GM20000 (cell line): ENCODE results near the gene WSB1.
A peak's percentile ranks its signal among the peaks of the same experiment; 100 is the strongest.

Source experiments
- DNase-seq: peaks from one replicate; pipeline ENCODE4 v3.0.0; 2012; ENCODE audit warnings: low spot score
- TF ChIP-seq, protein P1 (sequence below): IDR thresholded peaks from 2 replicates; pipeline ENCODE4 v1.5.1; 2012; ENCODE audit warnings: mild to moderate bottlenecking, control low read depth; ENCODE audit errors: extremely low read depth, missing control alignments

The WSB1 gene

DNA sequence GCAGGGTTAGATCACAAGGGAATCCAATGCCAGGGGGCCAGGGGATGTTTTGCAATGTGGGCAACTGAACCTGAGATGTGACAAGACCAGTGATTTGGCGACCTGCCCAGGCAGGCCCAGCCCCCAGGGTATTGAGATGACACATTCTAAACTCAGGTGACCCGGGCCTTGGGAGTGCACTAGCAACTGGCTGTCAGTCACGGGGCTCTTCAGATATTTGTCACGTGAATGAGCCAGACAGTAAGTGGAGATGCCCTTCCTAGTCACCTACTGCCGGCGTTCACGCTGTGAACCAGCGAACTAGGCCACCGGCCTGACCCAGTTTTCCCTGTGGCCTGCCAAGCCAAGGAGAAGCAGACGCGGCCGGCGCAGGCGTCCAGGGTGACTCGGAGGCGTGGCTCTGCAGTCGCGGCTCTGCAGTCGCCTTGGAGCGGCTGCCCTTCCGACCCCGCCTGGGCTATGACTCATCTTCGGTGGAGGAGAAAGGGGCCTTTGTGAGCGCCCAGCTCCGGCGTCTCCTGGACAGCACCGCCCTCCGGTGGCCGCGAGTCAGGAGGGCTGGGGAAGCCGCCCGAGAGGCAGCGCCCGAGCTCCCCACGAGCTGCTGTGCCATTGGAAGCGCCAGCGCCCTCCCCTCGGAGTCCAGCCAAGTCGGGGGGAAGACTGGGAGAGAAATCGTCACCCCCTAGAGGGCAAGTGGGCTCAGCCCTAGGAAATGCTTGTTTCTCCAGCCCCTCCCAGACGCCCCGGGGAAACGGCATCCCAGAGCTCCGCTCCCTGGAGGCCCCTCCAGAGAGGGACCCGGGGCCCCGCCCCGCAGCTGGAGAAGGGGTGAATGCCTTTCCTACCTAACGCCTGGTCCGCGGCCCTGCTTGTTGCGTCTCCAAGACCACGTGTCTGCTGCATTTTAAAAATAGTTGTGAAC is 38.8 kb downstream of the WSB1 start:
- DNase-seq: peak; percentile 86
- TF ChIP-seq, protein P1, sequence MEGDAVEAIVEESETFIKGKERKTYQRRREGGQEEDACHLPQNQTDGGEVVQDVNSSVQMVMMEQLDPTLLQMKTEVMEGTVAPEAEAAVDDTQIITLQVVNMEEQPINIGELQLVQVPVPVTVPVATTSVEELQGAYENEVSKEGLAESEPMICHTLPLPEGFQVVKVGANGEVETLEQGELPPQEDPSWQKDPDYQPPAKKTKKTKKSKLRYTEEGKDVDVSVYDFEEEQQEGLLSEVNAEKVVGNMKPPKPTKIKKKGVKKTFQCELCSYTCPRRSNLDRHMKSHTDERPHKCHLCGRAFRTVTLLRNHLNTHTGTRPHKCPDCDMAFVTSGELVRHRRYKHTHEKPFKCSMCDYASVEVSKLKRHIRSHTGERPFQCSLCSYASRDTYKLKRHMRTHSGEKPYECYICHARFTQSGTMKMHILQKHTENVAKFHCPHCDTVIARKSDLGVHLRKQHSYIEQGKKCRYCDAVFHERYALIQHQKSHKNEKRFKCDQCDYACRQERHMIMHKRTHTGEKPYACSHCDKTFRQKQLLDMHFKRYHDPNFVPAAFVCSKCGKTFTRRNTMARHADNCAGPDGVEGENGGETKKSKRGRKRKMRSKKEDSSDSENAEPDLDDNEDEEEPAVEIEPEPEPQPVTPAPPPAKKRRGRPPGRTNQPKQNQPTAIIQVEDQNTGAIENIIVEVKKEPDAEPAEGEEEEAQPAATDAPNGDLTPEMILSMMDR: peak; percentile 63

DNA sequence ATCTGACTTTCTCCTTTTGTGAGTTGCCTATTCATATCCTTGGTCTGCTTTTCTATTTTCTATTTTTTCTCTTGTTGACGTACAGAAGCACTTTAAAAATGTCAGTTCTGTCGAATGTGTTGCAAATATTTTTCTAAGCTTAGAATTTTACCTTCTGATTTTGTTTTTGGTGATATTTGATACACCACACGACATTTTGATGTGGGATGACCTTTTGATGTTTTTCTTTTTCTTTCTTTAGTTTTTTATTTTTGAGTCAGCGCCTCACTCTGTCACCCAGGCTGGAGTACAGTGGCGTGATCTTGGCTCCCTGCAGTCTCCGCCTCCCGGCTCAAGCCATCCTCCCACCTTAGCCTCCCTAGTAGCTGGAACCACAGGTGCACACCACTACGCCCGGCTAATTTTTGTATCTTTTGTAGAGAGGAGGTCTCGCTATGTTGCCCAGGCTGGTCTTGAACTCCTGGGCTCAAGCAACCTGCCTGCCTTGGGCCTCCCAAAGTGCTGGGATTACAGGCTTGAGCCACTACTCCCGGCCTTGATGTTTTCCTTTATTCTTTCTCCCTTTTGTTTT is 39.6 kb downstream of the WSB1 start:
- no peak for DNase-seq
- TF ChIP-seq, protein P1: no peak

DNA sequence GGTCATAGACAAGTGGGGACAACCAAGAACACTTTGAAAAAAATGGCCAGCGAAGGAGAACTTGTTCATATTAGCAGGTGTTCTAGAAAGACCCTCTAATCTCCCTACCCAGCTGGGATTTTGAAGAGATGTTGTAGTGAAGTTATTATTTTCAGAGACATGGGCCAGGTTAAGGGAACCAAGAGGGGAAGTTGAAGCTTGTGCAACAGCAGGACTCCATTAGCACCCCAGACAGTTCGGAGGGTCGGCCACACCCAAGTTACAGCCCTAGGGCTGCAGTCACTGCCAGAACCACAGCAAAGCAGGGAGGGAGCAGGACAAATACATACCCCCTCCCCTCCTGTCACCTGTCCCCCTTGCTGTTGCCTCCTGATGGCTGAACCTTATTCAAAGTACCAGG is 42.3 kb downstream of the WSB1 start:
- no peak for DNase-seq
- TF ChIP-seq, protein P1: no peak

DNA sequence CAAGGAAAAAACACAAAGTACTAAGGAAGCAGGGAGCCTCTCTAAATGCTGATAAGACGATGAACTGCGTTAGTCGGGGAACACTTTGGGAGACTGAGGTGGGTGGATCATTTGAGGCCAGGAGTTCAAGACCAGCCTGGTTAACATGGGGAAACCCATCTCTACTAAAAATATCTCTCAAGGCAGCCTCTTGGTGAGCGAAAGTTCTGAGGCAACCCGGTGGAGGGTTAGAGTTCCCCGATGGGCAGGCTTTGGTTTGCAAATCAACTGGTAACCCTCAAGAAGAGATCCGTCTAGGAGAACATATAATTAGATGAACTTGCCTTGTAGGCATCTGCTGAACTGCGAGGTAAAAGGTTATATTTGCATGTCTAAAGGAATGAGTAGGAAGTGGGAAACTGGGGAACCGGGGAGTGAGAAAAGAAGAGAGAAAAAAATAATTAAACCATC is 44.6 kb downstream of the WSB1 start:
- TF ChIP-seq, protein P1: no peak
- DNase-seq: peak; percentile 60

DNA sequence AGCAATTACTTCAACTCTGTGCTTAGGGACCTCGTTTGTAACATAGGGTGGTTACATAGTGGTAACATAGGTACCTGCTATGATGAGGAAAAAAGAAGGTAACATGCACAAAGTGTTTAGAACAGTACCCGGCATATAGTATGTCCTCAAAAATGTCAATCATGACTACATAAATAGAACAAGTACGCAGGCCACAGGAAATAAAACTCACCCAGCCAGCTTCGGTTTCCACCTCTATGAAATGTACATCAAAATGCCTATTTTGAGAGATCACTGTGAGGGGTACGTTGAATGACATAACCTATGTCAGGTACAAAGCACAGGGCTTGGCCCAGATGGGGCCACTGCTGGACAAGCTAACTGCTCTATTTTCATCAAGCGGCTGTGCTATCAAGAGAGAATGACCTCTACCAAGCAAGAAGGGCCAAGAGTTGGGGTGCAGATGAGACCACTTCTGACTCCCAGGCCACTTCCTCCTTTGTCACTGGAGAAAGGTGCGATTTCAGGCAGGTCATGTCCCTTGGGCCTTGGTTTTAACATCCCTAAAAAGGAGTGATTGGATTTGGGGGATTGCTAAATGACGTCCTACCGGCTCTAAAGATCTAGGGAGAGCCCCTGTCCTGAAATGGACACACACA is 45.4 kb downstream of the WSB1 start:
- peak; percentile 49 for DNase-seq
- TF ChIP-seq, protein P1: no peak

DNA sequence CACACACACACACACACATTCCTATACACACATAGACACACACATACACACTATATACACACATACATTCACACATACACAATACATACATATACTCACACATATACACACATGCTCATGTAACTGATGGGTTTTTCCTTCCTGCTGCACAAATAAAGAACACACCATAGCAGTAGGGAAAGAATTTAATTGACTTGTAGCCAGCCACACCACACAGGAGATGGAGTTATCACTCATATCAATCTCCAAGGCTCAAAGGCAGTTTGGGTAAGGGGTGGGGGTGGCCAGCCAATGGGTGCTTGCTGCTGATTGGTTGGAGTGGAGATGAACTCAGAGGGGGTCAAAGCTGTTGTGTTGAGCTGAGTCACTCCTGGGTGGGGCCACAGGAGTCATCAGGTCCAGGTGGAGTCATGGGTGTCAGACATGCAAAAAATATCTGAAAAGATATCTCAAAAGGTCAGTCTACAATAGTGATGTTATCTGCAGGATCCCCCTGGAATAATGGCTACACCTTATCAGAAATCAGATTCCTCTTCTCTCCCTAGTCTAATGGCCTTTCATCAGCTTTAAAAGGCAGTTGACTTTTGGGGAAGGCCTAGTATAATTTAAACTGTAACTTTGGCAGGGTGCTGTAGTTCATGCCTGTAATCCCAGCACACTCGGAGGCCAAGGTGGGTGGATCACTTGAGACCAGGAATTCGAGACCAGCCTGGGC is 46.1 kb downstream of the WSB1 start:
- TF ChIP-seq, protein P1: no peak
- DNase-seq: no peak
